Ramos (cell line): Measurements from ENCODE around the gene TMEM258.

Source experiments
- in situ Hi-C: fragments of 300-500 bp; cut with MboI; formaldehyde crosslinking; loops from one replicate; pipeline ENCODE4 v1.14.3; 2022; ENCODE audit warnings: low sequenced_read_pairs; ENCODE audit not compliant: unreplicated experiment

TMEM258 gene

GRCh38 chr11:61777234-61778090 is 14.9 kb downstream of the TMEM258 start:
- in situ Hi-C loops: no loop called here

GRCh38 chr11:61776561-61777075 is 15.8 kb downstream of the TMEM258 start:
- in situ Hi-C loops: no loop called here

GRCh38 chr11:61775606-61776554 is 16.5 kb downstream of the TMEM258 start:
- in situ Hi-C loops: no loop called here

GRCh38 chr11:61775106-61775505 is 17.3 kb downstream of the TMEM258 start:
- in situ Hi-C loops: no loop called here

- in situ Hi-C loops: no loop called here
Measured at GRCh38 chr11:61774411-61774810, 18.0 kb downstream of the TMEM258 start.

- in situ Hi-C loops: no loop called here
Measured at GRCh38 chr11:61773809-61774208, 18.6 kb downstream of the TMEM258 start.

GRCh38 chr11:61773356-61773755 is 19.0 kb downstream of the TMEM258 start:
- in situ Hi-C loops: no loop called here

- in situ Hi-C loops: no loop called here
Measured at GRCh38 chr11:61771985-61772455, 20.4 kb downstream of the TMEM258 start.

GRCh38 chr11:61771195-61771894 is 21.1 kb downstream of the TMEM258 start:
- in situ Hi-C loops: no loop called here

GRCh38 chr11:61769946-61770683 is 22.3 kb downstream of the TMEM258 start:
- in situ Hi-C loops: no loop called here

- in situ Hi-C loops: no loop called here
Measured at GRCh38 chr11:61769169-61769920, 23.1 kb downstream of the TMEM258 start.

- in situ Hi-C loops: no loop called here
Measured at GRCh38 chr11:61768376-61769076, 23.9 kb downstream of the TMEM258 start.

- in situ Hi-C loops: no loop called here
Measured at GRCh38 chr11:61766353-61766841, 26.0 kb downstream of the TMEM258 start.

GRCh38 chr11:61765550-61766253 is 26.7 kb downstream of the TMEM258 start:
- in situ Hi-C loops: no loop called here

- in situ Hi-C loops: no loop called here
Measured at GRCh38 chr11:61764606-61765260, 27.7 kb downstream of the TMEM258 start.

- in situ Hi-C loops: no loop called here
Measured at GRCh38 chr11:61763930-61764605, 28.3 kb downstream of the TMEM258 start.
